Measurements from ENCODE around the gene GDF11. TPM values are rescaled to one million over a fixed set of nuclear protein-coding genes. Genes with fewer than 3 reads are reported as not detected.

The GDF11 gene
- total RNA-seq, 1 donor from 2014 or later = 10.7 TPM

GRCh38 chr12:55736780-55737580 is 5.9 kb upstream of the GDF11 start:
- no peak for DNase-seq (ENCODE audit: low read depth)
- H3K4me3 ChIP-seq (ENCODE audit: low read depth, low read length) = no peak overlapping the region
- H3K36me3 ChIP-seq (ENCODE audit: control insufficient read depth, insufficient read depth, low read length) = no peaks in the 10 kb centered on the region
- no peaks in the 10 kb centered on the region for H3K27me3 ChIP-seq (ENCODE audit: control insufficient read depth, insufficient read depth, low read length)
- TF ChIP-seq, protein P1, sequence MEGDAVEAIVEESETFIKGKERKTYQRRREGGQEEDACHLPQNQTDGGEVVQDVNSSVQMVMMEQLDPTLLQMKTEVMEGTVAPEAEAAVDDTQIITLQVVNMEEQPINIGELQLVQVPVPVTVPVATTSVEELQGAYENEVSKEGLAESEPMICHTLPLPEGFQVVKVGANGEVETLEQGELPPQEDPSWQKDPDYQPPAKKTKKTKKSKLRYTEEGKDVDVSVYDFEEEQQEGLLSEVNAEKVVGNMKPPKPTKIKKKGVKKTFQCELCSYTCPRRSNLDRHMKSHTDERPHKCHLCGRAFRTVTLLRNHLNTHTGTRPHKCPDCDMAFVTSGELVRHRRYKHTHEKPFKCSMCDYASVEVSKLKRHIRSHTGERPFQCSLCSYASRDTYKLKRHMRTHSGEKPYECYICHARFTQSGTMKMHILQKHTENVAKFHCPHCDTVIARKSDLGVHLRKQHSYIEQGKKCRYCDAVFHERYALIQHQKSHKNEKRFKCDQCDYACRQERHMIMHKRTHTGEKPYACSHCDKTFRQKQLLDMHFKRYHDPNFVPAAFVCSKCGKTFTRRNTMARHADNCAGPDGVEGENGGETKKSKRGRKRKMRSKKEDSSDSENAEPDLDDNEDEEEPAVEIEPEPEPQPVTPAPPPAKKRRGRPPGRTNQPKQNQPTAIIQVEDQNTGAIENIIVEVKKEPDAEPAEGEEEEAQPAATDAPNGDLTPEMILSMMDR (IDR thresholded peaks at IDR 0.05; ENCODE audit: insufficient read depth, low read length, poor library complexity, severe bottlenecking) = peak; percentile 89

GRCh38 chr12:55737581-55738122 is 5.3 kb upstream of the GDF11 start:
- Histone ChIP-seq H3K27me3 (ENCODE audit: control insufficient read depth, insufficient read depth, low read length) (no peaks in the 10 kb centered on the region), H3K36me3 (ENCODE audit: control insufficient read depth, insufficient read depth, low read length) (no peaks in the 10 kb centered on the region), H3K4me3 (ENCODE audit: low read depth, low read length) (peak overlapping the region; percentile 65)
- no peak for DNase-seq (ENCODE audit: low read depth)
- TF ChIP-seq, protein P1 (IDR thresholded peaks at IDR 0.05; ENCODE audit: insufficient read depth, low read length, poor library complexity, severe bottlenecking) = no peak

- Histone ChIP-seq H3K4me3 (ENCODE audit: low read depth, low read length) (peak overlapping the region; percentile 65), H3K27me3 (ENCODE audit: control insufficient read depth, insufficient read depth, low read length) (no peaks in the 10 kb centered on the region), H3K36me3 (ENCODE audit: control insufficient read depth, insufficient read depth, low read length) (no peaks in the 10 kb centered on the region)
- TF ChIP-seq, protein P1 (IDR thresholded peaks at IDR 0.05; ENCODE audit: insufficient read depth, low read length, poor library complexity, severe bottlenecking) = peak; percentile 64
- DNase-seq (ENCODE audit: low read depth) = no peak
Measured at GRCh38 chr12:55738123-55739024, 4.5 kb upstream of the GDF11 start.

DNA sequence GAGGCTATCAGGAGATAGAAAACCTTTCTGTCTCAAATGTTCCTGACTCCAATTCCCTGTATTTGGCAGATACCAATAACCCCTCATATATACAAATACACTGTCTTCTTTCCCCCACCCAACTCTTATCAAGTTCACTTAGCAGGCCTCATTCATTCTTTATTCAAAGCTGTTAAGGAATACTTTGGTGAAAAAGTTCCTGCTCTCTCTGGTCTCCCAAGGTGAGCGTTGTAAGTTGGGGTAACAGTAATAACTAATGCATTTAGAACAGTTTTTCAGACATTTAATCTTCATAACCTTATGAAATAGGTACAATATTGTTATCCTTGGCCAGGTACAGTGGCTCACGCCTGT is 3.9 kb upstream of the GDF11 start:
- Histone ChIP-seq H3K27me3 (ENCODE audit: control insufficient read depth, insufficient read depth, low read length) (no peaks in the 10 kb centered on the region), H3K4me3 (ENCODE audit: low read depth, low read length) (no peak overlapping the region), H3K36me3 (ENCODE audit: control insufficient read depth, insufficient read depth, low read length) (no peaks in the 10 kb centered on the region)
- TF ChIP-seq, protein P1 (IDR thresholded peaks at IDR 0.05; ENCODE audit: insufficient read depth, low read length, poor library complexity, severe bottlenecking) = no peak
- no peak for DNase-seq (ENCODE audit: low read depth)

DNA sequence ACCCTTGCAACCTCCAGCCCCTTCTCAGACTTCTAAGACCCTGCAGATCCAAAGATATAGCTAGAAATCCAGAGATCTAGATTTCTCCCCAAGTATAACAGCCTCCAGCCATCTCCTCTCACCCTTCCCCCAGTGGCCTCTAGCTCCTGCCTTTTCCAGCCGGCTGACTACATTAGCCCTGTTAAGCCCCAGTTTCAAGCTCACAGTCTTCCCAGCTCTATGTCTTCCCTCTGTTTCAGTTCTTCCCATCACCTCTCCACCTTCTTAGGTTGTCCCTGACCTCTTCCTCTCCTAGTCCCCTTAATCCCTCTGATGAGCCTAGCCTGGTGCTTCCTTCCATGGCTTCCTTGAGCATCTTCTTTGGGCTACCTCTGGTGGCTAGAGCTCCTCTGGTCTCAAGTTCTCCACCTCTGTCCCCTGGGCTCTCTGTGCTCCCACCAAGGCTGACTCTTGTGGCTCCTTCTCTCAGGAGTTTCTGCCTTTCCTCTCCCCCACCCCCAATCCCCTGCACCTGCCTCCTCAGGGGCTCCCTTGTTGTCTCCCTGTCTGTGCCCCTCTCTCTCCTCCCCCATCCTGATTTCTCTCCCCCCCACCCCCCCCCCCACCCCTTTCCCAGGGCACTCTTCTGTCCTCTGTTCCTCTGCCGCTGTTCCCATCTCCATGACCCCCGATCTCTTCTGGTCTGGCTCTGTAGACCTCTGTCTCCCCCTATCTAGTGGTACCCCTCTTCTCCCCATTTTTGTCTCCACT is 816 bp upstream of the GDF11 start:
- no peak for DNase-seq (ENCODE audit: low read depth)
- no peak overlapping the region for H3K4me3 ChIP-seq (ENCODE audit: low read depth, low read length)
- TF ChIP-seq, protein P1 (IDR thresholded peaks at IDR 0.05; ENCODE audit: insufficient read depth, low read length, poor library complexity, severe bottlenecking) = no peak

More for the DNA sequence above, 816 bp upstream of the GDF11 start:
- no peaks in the 10 kb centered on the region for H3K36me3 ChIP-seq (ENCODE audit: control insufficient read depth, insufficient read depth, low read length)
- H3K27me3 ChIP-seq (ENCODE audit: control insufficient read depth, insufficient read depth, low read length) = no peaks in the 10 kb centered on the region

Measured in kidney epithelial cell (primary cell).